ENCODE data around the gene CGNL1.

- TF ChIP-seq POLR2AphosphoS5 (IDR thresholded peaks at IDR 0.05) (no peak), CTCF (IDR thresholded peaks at IDR 0.05) (no peak), POLR2A (IDR thresholded peaks at IDR 0.05; ENCODE audit: low read depth) (no peak)
Measured at GRCh38 chr15:57517030-57517671, 140.8 kb downstream of the CGNL1 start.

All from esophagus muscularis mucosa (tissue), 3 donors.